ENCODE data around the gene DAP. TPM values are rescaled to one million over a fixed set of nuclear protein-coding genes. Genes with fewer than 3 reads are reported as not detected.

Gene DAP
- total RNA-seq, 1 experiment from 2014 or later: 108 TPM

DNA sequence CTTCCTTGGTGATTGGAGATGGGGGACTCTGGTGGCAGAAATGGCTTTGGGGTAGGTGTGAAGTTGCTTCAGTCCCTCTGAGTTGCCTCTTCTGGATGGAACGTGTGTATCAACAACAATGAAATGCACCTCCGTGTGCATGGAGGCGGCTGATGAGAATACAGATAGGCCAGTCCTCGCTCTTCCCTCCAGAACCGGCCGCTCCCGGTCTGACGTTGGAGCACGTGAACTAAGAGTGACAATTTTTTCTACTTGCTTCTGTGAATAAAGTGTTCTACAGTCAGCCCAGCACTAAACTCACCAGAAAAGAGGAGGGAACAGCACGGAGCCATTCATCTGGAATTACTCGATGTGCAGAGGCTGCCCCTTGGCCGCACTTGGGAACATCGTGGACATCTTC, 106.5 kb downstream of the DAP start:
- DNase-seq (ENCODE audit: low read depth, low spot score) (no peak), ATAC-seq (no peak)
- intact Hi-C loops (cut with micrococcal nuclease; ENCODE audit: unreplicated experiment): no loop called here
- Histone ChIP-seq H3K27ac (ENCODE audit: low read length) (no peak overlapping the region), H3K27me3 (ENCODE audit: control insufficient read depth, insufficient read depth, low read length) (no peaks in the 10 kb centered on the region), H3K4me3 (ENCODE audit: low read depth in 2 of 2, low read length in 2 of 2) (no peak overlapping the region), H3K36me3 (ENCODE audit: control insufficient read depth, insufficient read depth, low read length) (no peaks in the 10 kb centered on the region), H3K4me1 (ENCODE audit: control insufficient read depth, insufficient read depth, low read length) (no peaks in the 10 kb centered on the region), H3K9me3 (ENCODE audit: control insufficient read depth, insufficient read depth, low read depth, low read length) (no peaks in the 10 kb centered on the region)
- ChIA-PET CTCF (no interaction called here), POLR2A (no interaction called here)
- in situ Hi-C loops (cut with HindIII; ENCODE audit: low pct_unique_long_range_greater_than_20kb, low sequenced_read_pairs): no loop called here
- TF ChIP-seq POLR2AphosphoS5 (IDR thresholded peaks at IDR 0.05; ENCODE audit: low read depth, low read length) (no peak), TCF7L2 (IDR thresholded peaks at IDR 0.05; ENCODE audit: low read depth, low read length) (no peak), SIN3A (IDR thresholded peaks at IDR 0.05; ENCODE audit: borderline replicate concordance, insufficient read depth, low read depth, low read length) (no peak)
- TF ChIP-seq, protein P1, sequence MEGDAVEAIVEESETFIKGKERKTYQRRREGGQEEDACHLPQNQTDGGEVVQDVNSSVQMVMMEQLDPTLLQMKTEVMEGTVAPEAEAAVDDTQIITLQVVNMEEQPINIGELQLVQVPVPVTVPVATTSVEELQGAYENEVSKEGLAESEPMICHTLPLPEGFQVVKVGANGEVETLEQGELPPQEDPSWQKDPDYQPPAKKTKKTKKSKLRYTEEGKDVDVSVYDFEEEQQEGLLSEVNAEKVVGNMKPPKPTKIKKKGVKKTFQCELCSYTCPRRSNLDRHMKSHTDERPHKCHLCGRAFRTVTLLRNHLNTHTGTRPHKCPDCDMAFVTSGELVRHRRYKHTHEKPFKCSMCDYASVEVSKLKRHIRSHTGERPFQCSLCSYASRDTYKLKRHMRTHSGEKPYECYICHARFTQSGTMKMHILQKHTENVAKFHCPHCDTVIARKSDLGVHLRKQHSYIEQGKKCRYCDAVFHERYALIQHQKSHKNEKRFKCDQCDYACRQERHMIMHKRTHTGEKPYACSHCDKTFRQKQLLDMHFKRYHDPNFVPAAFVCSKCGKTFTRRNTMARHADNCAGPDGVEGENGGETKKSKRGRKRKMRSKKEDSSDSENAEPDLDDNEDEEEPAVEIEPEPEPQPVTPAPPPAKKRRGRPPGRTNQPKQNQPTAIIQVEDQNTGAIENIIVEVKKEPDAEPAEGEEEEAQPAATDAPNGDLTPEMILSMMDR (IDR thresholded peaks at IDR 0.05): no peak
- TF ChIP-seq, protein P2, sequence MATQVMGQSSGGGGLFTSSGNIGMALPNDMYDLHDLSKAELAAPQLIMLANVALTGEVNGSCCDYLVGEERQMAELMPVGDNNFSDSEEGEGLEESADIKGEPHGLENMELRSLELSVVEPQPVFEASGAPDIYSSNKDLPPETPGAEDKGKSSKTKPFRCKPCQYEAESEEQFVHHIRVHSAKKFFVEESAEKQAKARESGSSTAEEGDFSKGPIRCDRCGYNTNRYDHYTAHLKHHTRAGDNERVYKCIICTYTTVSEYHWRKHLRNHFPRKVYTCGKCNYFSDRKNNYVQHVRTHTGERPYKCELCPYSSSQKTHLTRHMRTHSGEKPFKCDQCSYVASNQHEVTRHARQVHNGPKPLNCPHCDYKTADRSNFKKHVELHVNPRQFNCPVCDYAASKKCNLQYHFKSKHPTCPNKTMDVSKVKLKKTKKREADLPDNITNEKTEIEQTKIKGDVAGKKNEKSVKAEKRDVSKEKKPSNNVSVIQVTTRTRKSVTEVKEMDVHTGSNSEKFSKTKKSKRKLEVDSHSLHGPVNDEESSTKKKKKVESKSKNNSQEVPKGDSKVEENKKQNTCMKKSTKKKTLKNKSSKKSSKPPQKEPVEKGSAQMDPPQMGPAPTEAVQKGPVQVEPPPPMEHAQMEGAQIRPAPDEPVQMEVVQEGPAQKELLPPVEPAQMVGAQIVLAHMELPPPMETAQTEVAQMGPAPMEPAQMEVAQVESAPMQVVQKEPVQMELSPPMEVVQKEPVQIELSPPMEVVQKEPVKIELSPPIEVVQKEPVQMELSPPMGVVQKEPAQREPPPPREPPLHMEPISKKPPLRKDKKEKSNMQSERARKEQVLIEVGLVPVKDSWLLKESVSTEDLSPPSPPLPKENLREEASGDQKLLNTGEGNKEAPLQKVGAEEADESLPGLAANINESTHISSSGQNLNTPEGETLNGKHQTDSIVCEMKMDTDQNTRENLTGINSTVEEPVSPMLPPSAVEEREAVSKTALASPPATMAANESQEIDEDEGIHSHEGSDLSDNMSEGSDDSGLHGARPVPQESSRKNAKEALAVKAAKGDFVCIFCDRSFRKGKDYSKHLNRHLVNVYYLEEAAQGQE (IDR thresholded peaks at IDR 0.05; ENCODE audit: insufficient read depth in 1 of 2, low read depth in 2 of 2, low read length in 1 of 2): no peak
- no TSS peak for BruUV-seq (replicated peaks)

DNA sequence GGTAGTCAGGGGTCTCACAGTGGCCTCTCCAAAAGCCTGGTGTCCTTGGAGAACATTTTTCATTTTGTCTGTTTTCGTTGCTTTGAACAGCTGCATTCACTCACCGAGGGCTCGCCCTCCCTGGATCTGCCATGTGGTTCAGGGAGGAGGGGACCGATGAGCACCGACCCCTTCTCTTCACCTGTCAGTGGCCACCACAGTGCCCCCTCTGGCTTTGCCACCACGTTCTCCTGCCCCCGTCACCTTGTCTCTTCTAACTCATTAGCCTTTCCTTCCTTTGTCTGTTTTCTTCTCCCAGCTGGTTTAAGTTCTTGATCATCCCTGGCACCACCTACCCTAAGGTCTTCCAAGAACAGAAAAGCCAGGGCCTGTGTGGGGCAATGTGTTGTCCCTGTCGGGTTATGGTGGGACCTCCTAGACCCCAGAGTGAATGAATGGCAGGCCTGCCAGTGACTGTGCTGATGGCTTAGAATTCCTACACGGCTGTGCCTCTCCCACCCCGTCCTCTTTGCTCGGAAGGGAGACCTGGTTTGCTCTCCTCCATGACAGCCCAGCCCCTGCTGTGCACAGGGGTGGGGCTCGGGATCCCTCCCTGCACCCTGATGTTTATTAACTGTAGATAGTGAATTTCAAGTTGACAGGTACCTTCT, 107.2 kb downstream of the DAP start:
- ATAC-seq: no peak
- no TSS peak for BruUV-seq (replicated peaks)
- TF ChIP-seq TCF7L2 (IDR thresholded peaks at IDR 0.05; ENCODE audit: low read depth, low read length): no peak
- TF ChIP-seq POLR2AphosphoS5 (IDR thresholded peaks at IDR 0.05; ENCODE audit: low read depth, low read length): no peak
- no peak for TF ChIP-seq SIN3A (IDR thresholded peaks at IDR 0.05; ENCODE audit: borderline replicate concordance, insufficient read depth, low read depth, low read length)
- TF ChIP-seq, protein P2 (IDR thresholded peaks at IDR 0.05; ENCODE audit: insufficient read depth in 1 of 2, low read depth in 2 of 2, low read length in 1 of 2): no peak
- TF ChIP-seq, protein P1 (IDR thresholded peaks at IDR 0.05): no peak
- POLR2A ChIA-PET: no interaction called here
- intact Hi-C loops (cut with micrococcal nuclease; ENCODE audit: unreplicated experiment): no loop called here
- CTCF ChIA-PET: no interaction called here
- Histone ChIP-seq H3K9me3 (ENCODE audit: control insufficient read depth, insufficient read depth, low read depth, low read length) (no peaks in the 10 kb centered on the region), H3K36me3 (ENCODE audit: control insufficient read depth, insufficient read depth, low read length) (no peaks in the 10 kb centered on the region), H3K4me1 (ENCODE audit: control insufficient read depth, insufficient read depth, low read length) (no peaks in the 10 kb centered on the region), H3K4me3 (ENCODE audit: low read depth in 2 of 2, low read length in 2 of 2) (no peak overlapping the region), H3K27me3 (ENCODE audit: control insufficient read depth, insufficient read depth, low read length) (no peaks in the 10 kb centered on the region), H3K27ac (ENCODE audit: low read length) (no peak overlapping the region)
- in situ Hi-C loops (cut with HindIII; ENCODE audit: low pct_unique_long_range_greater_than_20kb, low sequenced_read_pairs): no loop called here
- no peak for DNase-seq (ENCODE audit: low read depth, low spot score)
